Heart right ventricle (tissue), 16 donors: ENCODE measurements around the gene ANK3. TPM values are rescaled to one million over a fixed set of nuclear protein-coding genes. Genes with fewer than 3 reads are reported as not detected.

ENCODE experiments used
- ATAC-seq, 8 donors: fragments of 200-7000 bp; cut with Tn5 transposase; one replicate each; pipeline ENCODE4 v1.9.1; 2020; ENCODE audit warnings: mild to moderate bottlenecking in 8 of 8, moderate library complexity in 8 of 8, moderate number of reproducible peaks in 1 of 8
- DNase-seq, 2 donors: peaks; one replicate each; pipeline ENCODE4 v3.0.0-alpha.2; 2020
- H3K27ac ChIP-seq, 10 donors: fragments of 200-600 bp; sonication (generic) in 2 of 10; one replicate each; pipeline versions ENCODE4 v1.5.0 to v1.8.0; 2020 to 2022; ENCODE audit warnings: mild to moderate bottlenecking in 3 of 10
- H3K27me3 ChIP-seq, 7 donors: fragments of 200-600 bp; one replicate each; pipeline ENCODE4 v1.8.0; 2021 to 2022; ENCODE audit warnings: mild to moderate bottlenecking in 2 of 7
- H3K36me3 ChIP-seq, 9 donors: fragments of 200-600 bp; sonication (generic) in 1 of 9; one replicate each; pipeline versions ENCODE4 v1.5.0 to v1.8.0; 2020 to 2022; ENCODE audit warnings: mild to moderate bottlenecking in 2 of 9
- H3K4me1 ChIP-seq, 9 donors: fragments of 200-600 bp; sonication (generic) in 1 of 9; one replicate each; pipeline versions ENCODE4 v1.5.0 to v1.8.0; 2020 to 2022; ENCODE audit warnings: mild to moderate bottlenecking in 4 of 9
- H3K4me3 ChIP-seq, 10 donors: fragments of 200-600 bp; sonication (generic) in 2 of 10; one replicate each; pipeline versions ENCODE4 v1.5.0 to v1.8.0; 2020 to 2022; ENCODE audit warnings: mild to moderate bottlenecking in 7 of 10, moderate library complexity in 2 of 10
- H3K9me3 ChIP-seq, 11 donors: fragments of 200-600 bp in 10 of 11; sonication (generic) in 2 of 11; one replicate each; pipeline versions ENCODE4 v1.5.0 to v1.8.0; 2013 to 2022; ENCODE audit warnings: mild to moderate bottlenecking in 2 of 11, control low read depth in 1 of 11, moderate library complexity in 1 of 11
- WGBS, 2 donors: extraction: QIAGEN DNeasy Blood & Tissue Kit; methylation state at CpG; one replicate each; pipeline ENCODE4 v1.1.7; 2013; ENCODE audit warnings: inconsistent platforms in 1 of 2; 5-methylcytosine and 5-hydroxymethylcytosine counted together
- intact Hi-C, 10 donors: fragments of 100-400 bp; cut with DNase I; formaldehyde crosslinking; loops; one replicate each; pipeline versions ENCODE4 v1.11.1 to v1.14.2; 2022
- polyA plus RNA-seq, 2 donors: library from polyadenylated mRNA; stranded (reverse); fragments of 200-250 nt; gene quantifications; one replicate each; pipeline ENCODE4 v1.2.3, GENCODE V29; 2013
- total RNA-seq, 10 donors: library from RNA; stranded (reverse); fragmentation: NEBNext Ultra II Directional in 3 of 10; extraction: Animal tissue kit (Norgen Biotek cat#: 25700) in 3 of 10; gene quantifications; one replicate each; pipeline versions ENCODE4 v1.2.1 to v1.2.4, GENCODE V29; 2021 to 2023
- TF ChIP-seq, protein P1 (sequence below), 9 donors: fragments of 200-600 bp; sonication (generic) in 2 of 9; IDR thresholded peaks; one replicate each; pipeline versions ENCODE4 v1.5.0 to v1.8.0; 2021 to 2022; ENCODE audit warnings: antibody characterized with exemption in 9 of 9, mild to moderate bottlenecking in 5 of 9, moderate library complexity in 1 of 9
- donor health status: Arrhythmogenic right ventricular cardiomyopathy.
- donor health status: ischemic (EF 13 %, LVEDD 7.1; RV severe dilation, severe dysfunction).
- donor health status: healthy with polysubstance abuse.
- donor health status: DM: no; HTN: yes; CAD: no.
- donor health status: DM: no; HTN: no; CAD: no.
- donor health status: ischemic (EF 25% LVEDD 6.9; RV normal size, moderate dysfunction).
- donor health status: ischemic (EF 25% LVEDD 5.7; RV mildly dilated, moderate dysfunction).
- donor health status: healthy.
- donor health status: DM: yes; HTN: yes; CAD: no.
- donor health status: Ischemic cardiomyopathy.
- donor health status: ischemic (EF 35%, LVEDD 5.7; RV mildly dilated, moderate dysfunction).
- donor health status: nonischemic (EF 11% LVEDD 7.7; RV severe dilation, severe dysfunction).
- donor health status: DM: yes; HTN: yes; CAD: no.
- donor health status: PGD.
- donor health status: ischemic (EF 29% LVEDD 5.4; RV normal size, mild dysfunction).
- donor health status: nonischemic (EF 23%, LVEDD 6.1; RV moderate dilation, normal function).

ANK3 gene
- total and polyA plus RNA-seq, 12 donors, result 34.4 to 287 (median 245) TPM

DNA sequence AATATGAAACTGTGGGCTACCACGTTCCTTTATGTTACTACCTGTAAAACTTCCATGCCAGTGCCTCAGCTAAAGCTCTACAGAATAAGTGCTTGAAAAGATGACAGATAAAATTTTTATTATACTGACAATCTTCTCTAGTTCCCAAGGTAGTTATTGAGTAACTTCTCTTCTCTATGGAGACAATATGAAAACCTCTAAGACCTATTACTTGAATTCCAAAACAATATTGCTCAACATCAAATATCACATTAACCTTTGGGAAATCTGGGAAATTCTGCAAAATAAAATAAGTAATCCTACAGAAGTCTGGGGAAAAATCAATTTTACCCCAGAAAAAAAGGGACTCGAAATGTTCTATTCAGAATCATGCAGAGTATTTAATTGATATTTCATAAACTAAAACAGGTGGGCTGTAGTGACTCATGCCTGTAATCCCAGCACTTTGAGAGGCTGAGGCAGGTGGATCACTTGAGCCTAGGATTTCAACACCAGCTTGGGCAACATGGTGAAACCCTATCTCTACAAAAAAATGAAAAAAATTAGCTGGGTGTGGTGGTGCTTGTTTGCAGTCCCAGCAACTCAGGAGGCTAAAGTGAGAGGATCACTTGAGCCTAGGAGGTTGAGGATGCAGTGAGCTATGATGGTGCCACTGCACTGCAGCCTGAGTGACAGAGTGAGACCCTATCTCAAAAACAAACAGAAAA is 23.8 kb upstream of the ANK3 start:
- Histone ChIP-seq H3K9me3 (no peaks in the 10 kb centered on the region), H3K27me3 (no peaks in the 10 kb centered on the region), H3K4me1 (no peaks in the 10 kb centered on the region), H3K36me3 (no peaks in the 10 kb centered on the region), H3K27ac (no peak overlapping the region), H3K4me3 (no peak overlapping the region)
- DNase-seq, result no peak
- WGBS, 2 donors, result 85 to 90% methylated on average over 2 of the region's 2 CpGs
- TF ChIP-seq, protein P1, sequence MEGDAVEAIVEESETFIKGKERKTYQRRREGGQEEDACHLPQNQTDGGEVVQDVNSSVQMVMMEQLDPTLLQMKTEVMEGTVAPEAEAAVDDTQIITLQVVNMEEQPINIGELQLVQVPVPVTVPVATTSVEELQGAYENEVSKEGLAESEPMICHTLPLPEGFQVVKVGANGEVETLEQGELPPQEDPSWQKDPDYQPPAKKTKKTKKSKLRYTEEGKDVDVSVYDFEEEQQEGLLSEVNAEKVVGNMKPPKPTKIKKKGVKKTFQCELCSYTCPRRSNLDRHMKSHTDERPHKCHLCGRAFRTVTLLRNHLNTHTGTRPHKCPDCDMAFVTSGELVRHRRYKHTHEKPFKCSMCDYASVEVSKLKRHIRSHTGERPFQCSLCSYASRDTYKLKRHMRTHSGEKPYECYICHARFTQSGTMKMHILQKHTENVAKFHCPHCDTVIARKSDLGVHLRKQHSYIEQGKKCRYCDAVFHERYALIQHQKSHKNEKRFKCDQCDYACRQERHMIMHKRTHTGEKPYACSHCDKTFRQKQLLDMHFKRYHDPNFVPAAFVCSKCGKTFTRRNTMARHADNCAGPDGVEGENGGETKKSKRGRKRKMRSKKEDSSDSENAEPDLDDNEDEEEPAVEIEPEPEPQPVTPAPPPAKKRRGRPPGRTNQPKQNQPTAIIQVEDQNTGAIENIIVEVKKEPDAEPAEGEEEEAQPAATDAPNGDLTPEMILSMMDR (IDR thresholded peaks at IDR 0.05), result no peak
- intact Hi-C loops, result loop anchor here in 1 of 10 donors (10.0 kb wide), 1 partner anchor 199 kb away; no protein-coding TSS in a partner anchor
- ATAC-seq, result no peak

DNA sequence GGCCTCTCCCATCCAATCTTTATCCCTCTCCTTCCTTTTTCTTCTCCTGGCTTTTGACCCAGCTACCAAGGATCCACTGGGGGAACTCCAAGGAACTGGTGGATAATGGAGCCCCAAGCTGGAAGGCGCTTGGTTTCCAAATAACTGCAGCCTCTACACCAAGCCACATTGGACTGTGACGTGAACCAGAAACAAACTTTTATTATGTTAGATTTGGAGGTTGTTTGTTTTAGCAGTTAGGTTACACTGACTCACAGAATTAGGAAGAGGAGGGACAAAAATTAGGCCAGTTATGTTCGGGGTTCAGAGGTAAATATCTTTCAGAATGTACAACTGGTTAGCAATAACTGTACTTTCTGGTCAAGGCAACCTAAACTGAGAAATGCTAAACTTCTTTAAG is 21.3 kb upstream of the ANK3 start:
- Histone ChIP-seq H3K9me3 (no peaks in the 10 kb centered on the region), H3K27ac (no peak overlapping the region), H3K4me1 (no peaks in the 10 kb centered on the region), H3K4me3 (no peak overlapping the region), H3K36me3 (no peaks in the 10 kb centered on the region), H3K27me3 (no peaks in the 10 kb centered on the region)
- DNase-seq (no peak), ATAC-seq (no peak)
- intact Hi-C loops, result loop anchor here in 1 of 10 donors (10.0 kb wide), 1 partner anchor 196 kb away; no protein-coding TSS in a partner anchor
- TF ChIP-seq, protein P1 (IDR thresholded peaks at IDR 0.05), result no peak
- 91 to 92% methylated on average over 3 of the region's 3 CpGs for WGBS, 2 donors

DNA sequence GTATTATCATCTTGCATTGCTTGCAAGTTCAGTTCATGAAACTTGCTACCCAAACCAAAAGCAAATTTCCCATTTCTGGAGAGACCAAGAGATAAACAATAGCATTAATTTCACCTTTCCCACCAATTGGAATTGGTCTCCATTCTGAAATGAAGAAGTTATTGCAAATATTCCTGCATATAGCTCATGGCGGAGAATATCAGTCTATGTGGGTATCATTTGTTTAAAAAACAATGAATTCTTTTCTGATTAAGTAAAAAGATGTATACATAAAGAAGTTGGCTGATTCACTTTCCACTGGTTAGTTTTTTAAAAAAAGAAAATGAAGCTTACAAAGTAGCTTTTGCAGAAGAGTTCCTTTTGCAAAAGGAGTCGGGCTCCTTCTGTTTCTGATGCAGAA is 19.5 kb upstream of the ANK3 start:
- ATAC-seq, result no peak
- Histone ChIP-seq H3K4me1 (no peaks in the 10 kb centered on the region), H3K36me3 (no peaks in the 10 kb centered on the region), H3K27me3 (no peaks in the 10 kb centered on the region), H3K4me3 (no peak overlapping the region), H3K9me3 (no peaks in the 10 kb centered on the region), H3K27ac (no peak overlapping the region)
- WGBS, 2 donors, result 95 to 100% methylated on average over 2 of the region's 2 CpGs
- DNase-seq, result no peak
- intact Hi-C loops, result no loop called here
- TF ChIP-seq, protein P1 (IDR thresholded peaks at IDR 0.05), result no peak

DNA sequence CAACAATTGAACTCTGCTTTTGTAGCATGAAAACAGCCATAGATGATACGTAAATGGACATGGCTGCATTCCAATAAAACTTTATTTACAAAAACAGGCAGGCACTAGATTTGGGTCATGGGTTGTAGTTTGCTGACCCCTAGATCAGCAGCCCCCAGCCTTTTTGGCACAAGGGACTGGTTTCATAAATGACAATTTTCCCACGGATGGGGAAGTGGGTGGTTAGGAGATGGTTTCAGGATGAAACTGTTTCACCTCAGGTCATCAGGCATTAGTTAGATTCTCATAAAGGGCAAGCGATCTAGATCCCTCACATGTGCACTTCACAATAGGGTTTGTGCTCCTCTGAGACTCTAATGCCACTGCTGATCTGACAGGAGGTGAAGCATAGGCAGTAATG is 16.5 kb upstream of the ANK3 start:
- DNase-seq, result no peak
- intact Hi-C loops, result no loop called here
- 79 to 89% methylated on average over 3 of the region's 3 CpGs for WGBS, 2 donors
- Histone ChIP-seq H3K36me3 (no peaks in the 10 kb centered on the region), H3K4me1 (no peaks in the 10 kb centered on the region), H3K27me3 (no peaks in the 10 kb centered on the region), H3K27ac (no peak overlapping the region), H3K9me3 (peaks cover 0 to 14% (median 5%) of the 10 kb centered on the region in 11 donors), H3K4me3 (no peak overlapping the region)
- TF ChIP-seq, protein P1 (IDR thresholded peaks at IDR 0.05), result no peak
- ATAC-seq, result no peak
